HG03378 (cell line): ENCODE results near the gene GPR153.
"Not testable (repeated sequence)": the region's sequence is repeated elsewhere in the genome, so short reads cannot be mapped to it uniquely, and the experiment has no call there.

Source experiments
- ATAC-seq: cut with Tn5 transposase; IDR thresholded peaks from one replicate; pipeline ENCODE4 v1.9.1; 2021; ENCODE audit warnings: mild to moderate bottlenecking, moderate library complexity; ENCODE audit not compliant: unreplicated experiment

The GPR153 gene

DNA sequence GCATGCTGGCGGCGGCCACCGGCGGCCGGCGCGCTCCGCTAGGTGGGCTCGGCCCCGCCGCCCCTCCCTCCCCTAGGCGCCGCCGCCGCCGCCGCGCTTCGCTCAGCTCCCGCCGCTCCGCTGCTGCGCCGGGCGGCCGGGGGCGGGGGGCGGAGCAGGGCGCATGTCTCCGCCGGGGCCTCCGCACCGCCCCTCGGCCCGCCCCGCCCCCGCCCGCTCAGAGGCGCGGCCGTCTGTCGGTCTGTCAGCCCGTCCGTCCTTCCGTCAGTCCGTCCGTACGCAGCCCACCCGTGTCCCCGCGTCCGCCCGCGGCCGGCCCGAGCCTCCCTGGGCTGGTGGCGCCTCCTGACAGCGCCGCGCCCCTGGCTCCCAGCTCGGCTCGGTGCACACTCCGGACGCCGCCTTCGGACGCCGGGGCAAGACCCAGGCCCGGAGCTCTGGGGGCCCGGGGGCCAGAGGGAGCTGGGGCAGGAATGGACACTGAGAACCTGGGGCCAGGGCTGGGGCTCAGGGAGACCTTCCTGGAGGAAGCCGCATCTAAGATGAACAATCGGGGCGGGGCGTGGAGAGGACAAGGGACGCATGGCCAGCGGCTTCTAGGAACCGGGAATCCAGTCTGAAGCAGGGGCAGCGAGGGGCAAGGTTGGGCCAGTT, at the start of gene GPR153:
TSS of gene GPR153 (minus strand) at position 138 of the 654 bp plus-strand sequence. CDS start 6,193 bp downstream, outside the sequence.
- ATAC-seq: no peak

DNA sequence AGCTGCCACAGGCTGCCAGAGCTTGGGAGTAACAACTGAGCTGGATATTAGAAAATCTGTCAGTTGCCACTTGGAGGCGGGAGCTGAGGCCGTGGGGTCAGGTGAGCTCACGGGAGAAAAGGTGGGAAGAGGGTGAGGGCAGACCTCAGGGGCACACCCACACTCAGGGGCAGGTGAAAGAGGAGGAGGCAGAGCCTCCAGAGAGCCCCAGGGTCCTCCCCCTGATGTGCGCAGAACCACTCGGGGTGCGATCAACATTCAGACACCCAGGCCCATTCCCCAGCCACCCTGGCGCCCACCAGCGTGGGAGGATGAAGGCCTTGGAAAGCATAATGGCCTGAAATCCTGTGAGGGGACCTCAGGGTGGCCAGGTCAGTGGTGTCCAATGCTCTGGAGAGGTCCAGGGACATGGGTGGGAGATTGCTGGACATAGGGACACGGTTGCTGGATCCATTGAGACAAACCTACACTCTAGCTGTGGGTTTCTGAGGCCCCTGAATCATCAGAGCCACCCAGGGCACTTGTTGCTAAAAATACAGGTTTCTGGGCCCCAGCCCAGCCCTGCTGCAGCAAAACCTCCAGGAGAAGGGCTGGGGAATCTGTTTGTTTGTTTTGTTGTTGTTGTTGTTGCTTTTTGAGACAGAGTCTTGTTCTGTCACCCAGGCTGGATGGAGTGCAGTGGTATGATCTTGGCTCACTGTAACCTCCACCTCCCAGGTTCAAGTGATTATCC, 49.4 kb upstream of the GPR153 start:
- no peak for ATAC-seq

DNA sequence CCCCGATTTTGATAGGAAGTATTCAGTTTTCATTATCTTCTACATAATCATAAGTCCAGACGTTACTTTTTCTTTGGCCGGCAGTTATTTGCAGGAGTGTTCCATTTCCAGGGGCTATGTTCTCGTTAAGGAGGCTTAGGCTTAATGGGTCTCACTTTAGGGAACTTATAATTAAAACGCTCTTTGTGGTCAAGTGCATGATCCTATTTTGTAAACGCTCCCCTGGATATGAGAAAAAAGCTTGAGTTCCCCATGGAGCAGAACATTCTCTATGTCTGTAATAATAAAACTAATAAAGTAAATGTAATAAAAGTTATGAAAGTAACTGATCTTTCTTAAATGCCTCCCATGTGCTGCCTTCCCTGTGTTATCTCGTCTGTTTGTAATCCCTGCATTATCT, 48.7 kb upstream of the GPR153 start:
- no peak for ATAC-seq

DNA sequence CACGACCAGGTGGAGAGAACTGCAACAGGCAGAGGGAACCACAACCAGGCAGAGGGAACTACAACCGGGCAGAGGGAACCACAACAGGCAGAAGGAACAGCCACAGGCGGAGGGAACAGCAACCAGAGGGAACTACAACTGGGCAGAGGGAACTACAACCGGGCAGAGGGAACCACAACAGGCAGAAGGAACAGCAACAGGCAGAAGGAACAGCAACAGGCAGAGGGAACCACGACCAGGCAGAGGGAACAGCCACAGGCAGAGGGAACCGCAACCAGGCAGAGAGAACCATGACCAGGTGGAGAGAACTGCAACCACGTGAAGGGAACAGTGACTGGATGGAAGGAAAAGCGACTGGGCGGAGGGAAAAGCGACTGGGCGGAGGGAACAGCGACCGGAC, 47.6 kb upstream of the GPR153 start:
- ATAC-seq: no peak

DNA sequence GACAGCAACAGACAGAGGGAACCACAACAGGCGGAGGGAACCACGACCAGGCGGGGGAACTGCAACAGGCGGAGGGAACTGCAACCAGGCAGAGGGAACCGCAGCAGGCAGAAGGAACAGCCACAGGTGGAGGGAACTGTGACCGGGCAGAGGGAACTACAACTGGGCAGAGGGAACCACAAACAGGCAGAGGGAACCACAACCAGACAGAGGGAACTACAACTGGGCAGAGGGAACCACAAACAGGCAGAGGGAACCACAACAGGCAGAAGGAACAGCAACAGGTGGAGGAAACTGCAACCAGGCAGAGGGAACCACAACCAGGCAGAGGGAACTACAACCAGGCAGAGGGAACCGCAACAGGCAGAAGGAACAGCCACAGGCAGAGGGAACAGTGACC, 46.8 kb upstream of the GPR153 start:
- ATAC-seq: not testable (repeated sequence)

DNA sequence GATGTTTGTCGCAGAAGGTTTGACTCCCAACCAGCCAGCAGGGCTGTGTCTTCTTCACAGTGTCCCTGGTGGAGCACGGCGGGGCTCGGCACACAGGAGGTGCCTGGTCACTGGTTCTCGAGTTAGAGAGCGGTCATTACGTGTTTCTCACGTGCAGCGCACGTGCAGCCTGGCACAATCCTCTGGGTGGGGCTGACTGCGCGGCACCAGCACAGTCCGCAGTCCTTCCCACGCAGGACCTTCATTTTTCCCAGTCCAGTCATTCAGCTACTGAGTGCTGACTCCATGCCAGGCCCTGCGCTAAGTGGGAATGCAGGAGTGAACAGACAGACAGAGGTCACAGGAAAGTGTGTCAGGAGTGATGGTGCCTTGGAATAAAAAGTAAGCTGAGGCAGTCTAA, 46.2 kb upstream of the GPR153 start:
- ATAC-seq: no peak

DNA sequence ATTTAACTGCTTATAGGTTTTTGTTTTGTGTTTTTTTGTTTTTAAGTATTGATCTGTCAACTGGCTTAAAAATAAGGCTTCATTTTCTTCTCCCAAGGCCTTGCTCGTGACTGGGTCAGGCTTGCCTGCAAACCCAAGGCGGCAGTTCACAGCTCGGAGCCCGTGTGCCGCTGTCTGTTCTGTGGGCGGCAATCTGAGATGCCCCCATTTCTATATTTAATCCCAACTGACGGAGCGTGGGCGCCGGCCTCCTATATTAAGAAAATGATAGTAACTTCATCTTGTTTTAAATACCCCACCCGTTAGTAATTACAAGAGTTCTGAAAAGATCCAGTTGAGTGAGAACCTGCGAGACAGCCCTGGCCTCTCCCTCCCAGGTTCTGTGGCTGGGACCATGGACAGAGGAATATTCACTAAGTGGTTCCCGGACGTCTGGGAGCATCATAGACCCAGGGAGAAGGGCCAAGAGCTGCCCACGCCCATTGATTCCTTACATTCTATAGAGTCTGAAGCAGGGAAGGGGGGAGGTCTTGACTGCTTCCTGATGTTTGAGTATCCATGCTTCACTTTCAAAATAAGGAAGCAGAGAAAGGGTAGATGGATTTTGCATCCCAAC, 42.6 kb upstream of the GPR153 start:
- ATAC-seq: no peak

DNA sequence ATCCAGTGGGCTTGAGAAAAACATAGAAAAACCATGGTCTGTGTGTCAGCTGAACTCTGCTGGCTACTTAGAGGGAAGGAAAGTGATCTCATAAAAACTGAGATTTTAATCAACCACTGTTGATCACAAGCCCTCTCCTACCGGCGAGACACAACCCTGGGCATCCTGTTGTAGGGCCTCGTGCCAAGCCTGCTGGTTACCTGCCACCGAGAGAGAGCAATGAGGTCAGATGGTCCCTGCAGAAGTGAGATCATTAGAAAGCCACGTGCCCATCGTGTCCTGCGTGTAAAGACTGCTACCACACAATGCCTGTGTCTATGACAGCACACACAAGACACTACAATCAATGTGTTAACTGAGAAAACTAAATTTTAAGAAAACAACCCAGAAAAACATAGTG, 41.7 kb upstream of the GPR153 start:
- no peak for ATAC-seq

DNA sequence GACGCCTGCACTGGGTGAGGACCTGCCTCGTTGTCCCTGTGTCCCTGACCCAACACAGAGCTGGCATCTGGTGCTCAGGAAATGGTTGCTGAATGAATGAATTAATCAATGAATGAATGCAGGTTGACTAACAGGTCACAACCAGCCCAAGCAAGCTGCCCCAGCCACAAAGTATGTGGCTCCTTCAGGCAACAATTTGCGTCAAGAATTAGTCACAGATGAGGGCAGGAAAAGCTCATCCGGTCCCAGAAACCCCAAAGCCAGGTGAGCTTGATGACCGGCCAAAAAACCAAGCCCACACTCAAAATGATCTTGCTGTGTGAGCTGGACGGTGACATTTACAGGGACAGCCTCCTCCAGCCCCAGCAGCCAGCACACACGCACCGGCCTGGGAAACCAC, 40.6 kb upstream of the GPR153 start:
- ATAC-seq: no peak

DNA sequence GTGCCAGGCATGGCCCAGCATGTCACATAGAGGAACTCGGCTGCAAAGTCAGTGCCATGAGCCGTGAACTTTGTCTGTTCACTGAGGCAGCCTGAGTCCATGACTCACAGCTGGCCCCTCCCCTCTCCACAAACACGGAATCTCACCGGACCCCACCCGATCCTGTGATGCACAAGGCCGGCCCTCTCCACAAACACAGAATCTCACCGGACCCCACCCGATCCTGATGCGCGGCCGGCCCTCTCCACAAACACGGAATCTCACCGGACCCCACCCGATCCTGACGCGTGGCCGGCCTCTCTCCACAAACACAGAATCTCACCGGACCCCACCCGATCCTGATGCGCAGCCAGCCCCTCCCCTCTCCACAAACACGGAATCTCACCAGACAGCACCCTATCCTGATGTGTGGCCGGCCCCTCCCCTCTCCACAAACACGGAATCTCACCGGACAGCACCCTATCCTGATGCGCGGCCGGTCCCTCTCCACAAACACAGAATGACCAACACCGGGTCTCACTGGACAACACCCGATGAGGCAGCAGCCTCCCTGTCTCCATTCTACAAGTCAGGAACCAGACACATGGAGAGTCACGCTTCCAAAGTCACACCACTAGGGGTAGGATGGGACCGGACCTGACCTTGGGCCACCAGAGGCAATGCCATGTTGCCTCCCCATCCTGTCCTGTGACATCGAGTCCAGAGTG, 39.6 kb upstream of the GPR153 start:
- ATAC-seq: no peak

DNA sequence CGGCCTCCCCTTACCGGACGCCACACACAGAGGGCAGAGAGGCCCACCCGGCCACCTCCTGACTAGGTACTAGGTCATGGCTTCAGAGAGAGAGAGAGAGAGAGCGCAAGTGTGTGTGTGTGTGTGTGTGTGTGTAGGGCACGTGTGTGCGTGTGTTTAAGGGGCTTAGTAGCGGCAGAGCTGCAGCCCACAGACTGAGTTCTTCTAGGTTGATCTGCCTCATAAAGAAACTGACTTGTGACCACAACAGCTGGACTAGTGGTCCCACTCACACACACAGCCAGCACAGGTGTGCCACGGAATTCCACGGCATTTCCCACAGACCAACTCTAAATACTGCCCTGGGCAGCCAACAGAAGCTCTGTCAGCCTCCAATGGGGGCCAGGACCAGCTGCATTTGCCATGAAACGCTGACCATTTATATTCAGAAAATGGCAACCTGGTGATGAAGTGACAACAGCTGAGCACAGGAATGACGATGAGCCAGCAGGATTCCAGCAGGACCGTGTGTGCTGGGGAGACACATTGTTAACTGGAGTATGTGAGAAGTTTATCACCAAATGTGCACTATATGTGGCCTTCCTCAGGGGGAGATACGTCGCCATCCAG, 38.8 kb upstream of the GPR153 start:
- ATAC-seq: no peak

DNA sequence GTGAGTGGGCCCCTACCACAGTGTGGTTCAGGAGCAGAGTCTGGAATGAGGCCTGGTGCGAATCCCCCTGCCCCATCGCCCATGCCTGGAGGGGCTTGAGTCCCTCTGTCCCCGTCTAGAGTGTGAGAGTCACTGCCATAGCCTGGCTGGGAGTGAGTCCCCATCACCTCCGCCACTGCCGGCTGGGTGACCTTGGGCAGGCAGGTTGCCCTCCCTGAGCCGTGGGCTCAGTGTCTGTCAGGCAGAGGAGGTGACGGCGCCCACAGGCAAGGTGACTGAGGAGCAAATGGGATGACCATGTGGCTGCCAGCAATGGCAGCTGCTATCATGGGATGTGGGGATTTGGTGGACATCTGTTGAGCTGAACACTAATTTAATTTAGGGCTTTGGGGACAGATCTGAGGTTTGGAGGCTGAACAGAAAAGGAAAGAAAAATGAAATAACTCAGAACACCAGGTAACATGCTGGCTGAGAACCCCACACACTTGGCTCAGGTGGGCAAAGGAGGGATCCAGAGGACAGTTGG, 38.1 kb upstream of the GPR153 start:
- no peak for ATAC-seq

DNA sequence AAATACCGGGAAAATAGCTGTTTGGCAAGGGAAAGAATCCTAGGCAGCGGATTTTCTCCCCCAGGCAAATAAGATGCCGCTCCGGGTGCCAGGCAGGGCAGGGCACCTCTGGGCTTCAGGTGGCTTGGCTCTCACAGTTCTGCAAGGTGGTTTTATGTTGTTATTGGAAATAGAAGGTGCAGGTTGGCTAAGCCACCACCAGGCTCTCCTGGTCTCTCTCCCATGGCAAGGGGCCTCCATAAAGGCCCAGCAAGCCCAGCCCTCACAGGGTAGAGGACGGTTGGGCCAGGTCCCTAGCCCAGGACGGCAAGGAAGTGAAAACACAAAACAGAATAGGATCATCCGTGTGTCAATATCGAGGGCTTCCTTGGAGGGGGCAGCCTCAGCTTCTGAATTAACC, 37.6 kb upstream of the GPR153 start:
- ATAC-seq: no peak

DNA sequence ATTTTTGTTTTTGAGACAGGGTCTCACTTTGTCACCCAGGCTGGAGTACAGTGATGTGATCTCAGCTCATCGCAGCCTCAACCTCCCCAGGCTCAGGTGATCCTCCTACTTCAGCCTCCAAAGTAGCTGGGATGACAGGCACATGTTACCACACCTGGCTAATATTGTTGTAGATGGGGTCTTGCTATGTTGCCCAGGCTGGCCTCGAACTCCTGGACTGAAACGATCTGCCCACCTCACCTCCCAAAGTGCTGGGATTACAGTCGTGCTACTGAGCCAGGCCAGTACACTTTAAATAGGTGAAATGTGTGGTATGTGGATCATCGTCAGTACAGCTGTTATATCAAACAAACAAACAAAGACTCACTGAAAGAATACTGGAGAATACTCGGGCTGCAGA, 35.0 kb upstream of the GPR153 start:
- no peak for ATAC-seq

DNA sequence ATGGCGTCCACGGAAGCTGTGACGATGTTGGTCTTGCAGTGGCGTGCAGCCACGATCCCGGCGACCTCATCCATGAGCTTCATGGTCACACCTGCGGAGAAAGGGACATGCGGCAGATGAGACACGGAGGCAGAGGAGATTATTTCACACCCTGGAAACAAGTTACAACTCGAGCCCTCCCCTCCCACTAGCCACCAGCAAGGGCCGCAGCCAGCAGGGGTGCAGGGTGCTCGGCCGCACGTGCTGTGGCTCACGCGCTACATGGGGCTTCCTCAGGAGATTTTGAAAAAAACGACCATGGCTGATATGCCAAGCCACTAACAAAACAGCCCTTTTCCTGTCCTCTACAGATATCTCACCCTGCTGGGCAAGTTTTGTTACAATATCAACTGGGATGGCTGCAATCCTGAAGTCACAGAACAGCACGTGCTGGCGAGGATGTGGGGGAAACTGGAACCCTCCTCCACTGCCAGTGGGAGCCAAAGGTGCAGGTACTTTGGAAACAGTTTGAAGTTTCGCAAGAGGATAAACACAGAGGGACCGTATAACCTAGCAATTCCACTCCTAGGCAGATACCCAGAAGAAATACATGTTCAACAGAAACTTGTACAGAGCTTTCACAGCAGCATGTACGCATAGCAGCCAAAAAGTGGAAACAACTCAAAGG, 34.1 kb upstream of the GPR153 start:
- ATAC-seq: no peak

DNA sequence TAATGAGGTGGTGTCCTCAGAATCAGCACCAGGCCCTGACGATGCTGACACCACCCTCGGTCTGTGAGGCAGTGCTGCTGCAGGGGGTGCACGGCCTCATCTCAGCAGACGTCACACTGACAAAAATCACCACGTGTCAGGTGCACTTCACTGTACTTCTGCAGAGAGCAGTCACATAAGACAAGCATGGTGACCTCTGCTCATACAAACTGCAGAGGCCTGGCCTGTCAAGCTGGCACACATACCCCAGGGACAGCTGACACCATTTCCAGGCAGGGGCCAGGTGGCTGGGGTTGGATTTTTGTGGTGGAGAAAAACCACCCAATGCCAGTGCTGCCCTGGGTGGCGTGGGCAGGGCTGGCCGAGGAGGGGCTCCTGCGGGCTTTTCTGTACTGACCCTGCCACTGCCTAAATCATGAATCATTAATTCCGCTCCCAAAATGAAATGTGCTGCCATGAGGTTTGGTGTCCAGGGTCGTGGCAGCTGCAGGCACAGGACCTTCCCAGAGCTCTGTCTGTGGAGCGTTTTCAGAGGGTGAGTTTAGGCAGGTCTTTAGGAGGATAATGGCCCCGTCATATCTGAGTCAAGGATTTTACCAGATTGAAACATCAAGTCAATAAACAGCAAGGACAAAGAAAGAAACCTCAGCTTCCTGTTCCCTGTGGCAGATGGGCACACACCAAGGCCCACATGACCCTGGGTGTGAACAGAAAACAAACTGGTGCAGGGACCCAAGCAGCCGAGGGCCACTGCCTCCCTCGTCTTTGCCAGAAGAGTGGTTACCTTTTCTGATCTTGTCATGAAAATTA, 33.4 kb upstream of the GPR153 start:
- no peak for ATAC-seq

DNA sequence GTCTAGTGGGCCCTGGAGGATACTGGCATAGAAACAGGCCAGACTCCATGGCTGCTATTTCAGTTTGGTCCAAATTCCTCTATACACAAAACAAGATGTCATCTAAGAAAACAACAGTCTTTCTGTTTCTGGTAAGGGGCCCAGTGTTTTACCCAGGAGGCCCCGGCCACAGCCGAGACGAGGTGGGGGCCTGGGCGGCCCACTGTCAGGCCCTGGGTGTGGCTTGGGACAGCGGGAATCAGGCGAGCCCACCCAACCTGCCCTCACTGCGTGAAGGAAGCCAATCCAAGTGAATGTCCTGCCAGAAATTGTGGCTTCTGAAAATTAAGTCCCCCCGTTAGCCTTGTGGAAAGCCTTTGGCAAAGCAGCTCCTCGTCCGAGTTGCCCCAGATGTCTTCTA, 31.2 kb upstream of the GPR153 start:
- ATAC-seq: no peak

DNA sequence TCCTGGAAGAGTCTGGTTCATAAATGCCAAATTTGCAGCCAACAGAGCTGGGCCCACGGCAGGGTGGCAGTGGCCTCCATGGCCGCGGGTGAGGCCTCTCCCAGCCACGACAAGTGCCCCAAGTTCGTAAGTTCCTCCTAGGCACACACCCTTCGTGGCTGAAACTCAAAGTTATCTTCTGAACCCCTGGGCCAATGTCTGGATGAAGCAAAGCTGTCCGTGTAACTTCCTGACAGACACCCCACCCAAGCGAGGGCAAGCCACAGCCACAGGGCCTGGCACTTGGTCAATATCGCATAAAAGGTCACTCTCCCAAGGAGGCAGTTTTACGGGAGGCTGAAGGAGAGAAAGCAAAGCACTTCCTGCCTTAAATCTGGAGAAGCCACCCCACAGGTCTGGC, 27.8 kb upstream of the GPR153 start:
- no peak for ATAC-seq

DNA sequence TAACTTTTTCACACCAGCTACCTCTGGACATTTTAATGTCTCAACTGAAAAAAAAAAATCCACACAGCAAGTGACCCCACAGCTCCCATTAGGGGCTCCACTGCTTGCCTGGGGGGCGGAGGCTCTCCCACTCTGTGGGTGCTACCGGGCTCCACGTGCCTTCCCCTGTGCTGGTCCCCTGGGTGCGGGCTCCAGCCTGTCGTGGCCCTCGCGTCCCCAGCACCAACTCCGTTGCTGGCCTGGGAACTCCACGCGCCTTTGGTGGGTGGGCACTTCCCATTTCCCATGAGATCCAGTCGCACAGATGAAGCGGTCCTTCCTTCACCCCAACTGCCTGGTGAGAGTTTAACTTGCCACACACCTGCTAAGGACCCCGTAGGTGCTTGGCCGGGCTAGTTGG, 27.1 kb upstream of the GPR153 start:
- ATAC-seq: no peak

DNA sequence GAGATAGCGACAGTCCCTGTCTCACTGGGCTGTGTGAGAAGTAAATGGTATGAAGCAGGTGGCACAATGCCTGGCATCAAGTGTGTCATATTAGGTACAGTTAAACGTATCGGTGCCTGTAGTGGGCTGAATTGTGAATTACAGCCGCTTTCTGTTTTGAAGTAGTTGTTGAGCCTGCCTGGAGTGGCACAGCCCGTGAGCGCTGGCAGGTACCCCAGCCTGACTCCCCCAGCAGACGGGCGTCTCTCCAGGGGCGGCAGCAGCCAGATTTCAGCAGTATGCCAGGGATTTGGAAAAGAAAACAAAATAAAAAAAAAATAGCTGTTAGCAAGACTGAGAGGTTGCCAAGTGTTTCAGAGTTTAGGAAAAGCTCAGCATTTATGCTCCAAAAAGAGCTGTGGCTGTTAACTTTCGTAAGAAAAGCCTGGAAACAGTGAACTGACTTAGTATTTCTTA, 26.6 kb upstream of the GPR153 start:
- ATAC-seq: no peak
